Endodermal cell (in vitro differentiated cells): ENCODE results near the gene COL26A1. TPM values are rescaled to one million over a fixed set of nuclear protein-coding genes. Genes with fewer than 3 reads are reported as not detected.

ENCODE experiments used
- DNase-seq: peaks from one replicate; pipeline ENCODE4 v3.0.0-alpha.2; 2017
- H3K27ac ChIP-seq: 2 replicates; pipeline ENCODE4 v1.5.1; 2013; ENCODE audit warnings: mild to moderate bottlenecking, low read depth, low read length, moderate library complexity
- H3K27me3 ChIP-seq: 2 replicates; pipeline ENCODE4 v1.6.1; 2013; ENCODE audit warnings: mild to moderate bottlenecking, low read length, moderate library complexity; ENCODE audit not compliant: insufficient read depth, control insufficient read depth, poor library complexity, severe bottlenecking
- H3K36me3 ChIP-seq: 2 replicates; pipeline ENCODE4 v1.7.0; 2013; ENCODE audit warnings: mild to moderate bottlenecking, low read length, moderate library complexity; ENCODE audit not compliant: control insufficient read depth, insufficient read depth
- H3K4me1 ChIP-seq: one replicate; pipeline ENCODE4 v1.7.0; 2013; ENCODE audit warnings: low read length; ENCODE audit not compliant: control insufficient read depth, insufficient read depth
- H3K4me3 ChIP-seq: 2 replicates; pipeline ENCODE4 v1.5.1; 2013; ENCODE audit warnings: mild to moderate bottlenecking, low read length, moderate library complexity
- H3K9ac ChIP-seq: 2 replicates; pipeline ENCODE4 v1.6.1; 2013; ENCODE audit warnings: mild to moderate bottlenecking, low read length, moderate library complexity; ENCODE audit not compliant: poor library complexity, severe bottlenecking; ENCODE audit errors: extremely low read depth
- H3K9me3 ChIP-seq: 2 replicates; pipeline ENCODE4 v1.6.1; 2013; ENCODE audit warnings: mild to moderate bottlenecking, low read length, moderate library complexity; ENCODE audit not compliant: control insufficient read depth
- H3K27ac Mint-ChIP-seq: 2 replicates; pipeline ENCODE4 v1.8.0; 2020; ENCODE audit warnings: mixed read lengths
- H3K27me3 Mint-ChIP-seq: 2 replicates; pipeline ENCODE4 v1.8.0; 2021; ENCODE audit warnings: mild to moderate bottlenecking, mixed read lengths; ENCODE audit not compliant: insufficient read depth
- H3K36me3 Mint-ChIP-seq: 2 replicates; pipeline ENCODE4 v1.8.0; 2020; ENCODE audit warnings: low read depth, mixed read lengths
- H3K4me1 Mint-ChIP-seq: 2 replicates; pipeline ENCODE4 v1.8.0; 2020; ENCODE audit warnings: mixed read lengths
- H3K4me3 Mint-ChIP-seq: 2 replicates; pipeline ENCODE4 v1.8.0; 2020; ENCODE audit warnings: mild to moderate bottlenecking, moderate library complexity, mixed read lengths
- H3K9me3 Mint-ChIP-seq: 2 replicates; pipeline ENCODE4 v1.8.0; 2020; ENCODE audit warnings: mild to moderate bottlenecking, mixed read lengths
- CTCF ChIP-seq: fragments of 200-600 bp; sonication (generic); conservative IDR thresholded peaks from 2 replicates; pipeline ENCODE4 v1.5.0; 2021; ENCODE audit warnings: antibody characterized with exemption, mild to moderate bottlenecking
- WGBS, 2 experiments: methylation state at CpG; one replicate each; pipeline versions ENCODE4 v1.1.5 to v1.1.7; 2013; ENCODE audit warnings: missing lambda C conversion rate in 2 of 2, mixed read lengths in 1 of 2; ENCODE audit not compliant: insufficient coverage in 1 of 2, insufficient read length in 1 of 2; 5-methylcytosine and 5-hydroxymethylcytosine counted together
- total RNA-seq, 2 donors: library from RNA; stranded (reverse); fragmentation: NEBNext Ultra II Directional in 1 of 2; extraction: Animal tissue kit (Norgen Biotek cat#: 25700) in 1 of 2; gene quantifications; 2 replicates in 1 of 2; 3 replicates in 1 of 2; pipeline ENCODE4 v1.2.1, GENCODE V29; 2021

The COL26A1 gene
- total RNA-seq, 2 donors from 2014 or later = 41.2 to 47.0 TPM

- no peaks in the 10 kb centered on the region for H3K27me3 ChIP-seq
- H3K9me3 ChIP-seq = no peaks in the 10 kb centered on the region
- Mint-ChIP-seq H3K4me1 (peaks cover 5% of the 10 kb centered on the region), H3K27me3 (no peaks in the 10 kb centered on the region), H3K9me3 (no peaks in the 10 kb centered on the region), H3K4me3 (no peak overlapping the region), H3K36me3 (peaks cover 19% of the 10 kb centered on the region), H3K27ac (peak overlapping the region; percentile 52)
- peaks cover 12% of the 10 kb centered on the region for H3K36me3 ChIP-seq
- WGBS, 2 experiments = 70 to 82% methylated on average over 2 to 5 of the region's 5 CpGs
- no peak overlapping the region for H3K27ac ChIP-seq
- no peak for DNase-seq
- TF ChIP-seq CTCF = no peak
- H3K4me1 ChIP-seq = no peaks in the 10 kb centered on the region
- H3K4me3 ChIP-seq = no peak overlapping the region
- no peak overlapping the region for H3K9ac ChIP-seq
Observed at GRCh38 chr7:101543242-101543766, 180.6 kb downstream of the COL26A1 start.

- Mint-ChIP-seq H3K27me3 (no peaks in the 10 kb centered on the region), H3K27ac (no peak overlapping the region), H3K4me3 (no peak overlapping the region), H3K4me1 (peaks cover 5% of the 10 kb centered on the region), H3K9me3 (no peaks in the 10 kb centered on the region), H3K36me3 (peaks cover 20% of the 10 kb centered on the region)
- Histone ChIP-seq H3K9ac (no peak overlapping the region), H3K27ac (no peak overlapping the region), H3K9me3 (no peaks in the 10 kb centered on the region), H3K4me3 (no peak overlapping the region), H3K27me3 (no peaks in the 10 kb centered on the region), H3K36me3 (peaks cover 12% of the 10 kb centered on the region), H3K4me1 (no peaks in the 10 kb centered on the region)
- 91 to 100% methylated on average over 2 to 10 of the region's 10 CpGs for WGBS, 2 experiments
- no peak for TF ChIP-seq CTCF
- DNase-seq = no peak
Observed at GRCh38 chr7:101543846-101544245, 181.2 kb downstream of the COL26A1 start.

GRCh38 chr7:101545441-101546190 lies 182.9 kb downstream of the COL26A1 start:
- Histone ChIP-seq H3K27me3 (no peaks in the 10 kb centered on the region), H3K36me3 (peaks cover 12% of the 10 kb centered on the region), H3K9ac (no peak overlapping the region), H3K4me1 (no peaks in the 10 kb centered on the region), H3K27ac (no peak overlapping the region), H3K9me3 (no peaks in the 10 kb centered on the region), H3K4me3 (no peak overlapping the region)
- H3K36me3 Mint-ChIP-seq = peaks cover 25% of the 10 kb centered on the region
- H3K27me3 Mint-ChIP-seq = no peaks in the 10 kb centered on the region
- H3K27ac Mint-ChIP-seq = no peak overlapping the region
- no peak overlapping the region for H3K4me3 Mint-ChIP-seq
- H3K9me3 Mint-ChIP-seq = no peaks in the 10 kb centered on the region
- TF ChIP-seq CTCF = no peak
- WGBS, 2 experiments = 93 to 98% methylated on average over 6 to 10 of the region's 10 CpGs
- H3K4me1 Mint-ChIP-seq = peaks cover 5% of the 10 kb centered on the region
- DNase-seq = peak; percentile 29
